ENCODE results near the gene ANAPC10.
"Not testable (repeated sequence)": the region's sequence is repeated elsewhere in the genome, so short reads cannot be mapped to it uniquely, and the experiment has no call there.

Gene ANAPC10, protein sequence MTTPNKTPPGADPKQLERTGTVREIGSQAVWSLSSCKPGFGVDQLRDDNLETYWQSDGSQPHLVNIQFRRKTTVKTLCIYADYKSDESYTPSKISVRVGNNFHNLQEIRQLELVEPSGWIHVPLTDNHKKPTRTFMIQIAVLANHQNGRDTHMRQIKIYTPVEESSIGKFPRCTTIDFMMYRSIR

DNA sequence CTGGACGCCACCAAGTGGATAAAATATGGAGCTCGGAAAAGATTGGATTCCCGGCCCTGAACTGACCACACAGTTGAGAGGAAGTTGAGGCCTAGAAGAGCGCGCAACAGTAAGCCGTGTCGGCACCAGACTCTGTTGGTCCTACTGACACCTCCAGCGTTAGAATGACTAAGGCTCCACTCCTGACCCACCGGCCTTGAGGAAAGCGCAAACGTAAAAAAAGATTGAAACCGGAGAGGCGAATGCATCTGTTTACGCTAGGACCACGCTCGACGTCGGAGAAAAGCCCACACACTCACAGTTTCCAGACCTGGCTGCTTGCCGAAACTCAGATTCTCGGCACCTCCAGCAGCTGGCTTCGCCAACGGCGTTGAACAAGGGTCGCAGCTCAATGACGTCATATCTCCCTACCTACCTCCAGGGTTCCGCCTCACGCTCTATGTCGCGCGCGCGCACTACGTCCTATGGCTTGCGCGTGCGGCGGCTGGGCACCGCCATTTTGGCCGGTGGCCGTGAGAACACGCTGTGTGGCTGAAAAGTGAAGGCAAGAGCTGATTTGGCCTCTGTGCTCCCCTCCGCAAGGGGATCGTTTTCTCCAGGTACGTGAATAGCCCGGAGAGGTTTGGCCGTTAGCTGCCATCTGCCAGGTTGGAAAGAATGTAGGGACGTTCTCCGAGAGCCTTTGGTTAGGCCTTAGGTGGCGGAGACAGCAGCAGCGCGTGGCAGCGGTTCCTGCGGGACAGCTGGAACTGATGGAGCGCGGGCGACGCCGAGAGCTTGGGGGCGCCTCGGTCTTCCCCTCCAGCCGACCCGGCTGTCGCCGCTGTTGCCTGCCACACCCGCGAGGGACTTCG, at the start of gene ANAPC10, which contains the start of gene ABCE1:
Gene ANAPC10 (minus strand): TSS at position 376 of the 854 bp plus-strand sequence. CDS start 2,097 bp downstream, outside the sequence.
Gene ABCE1 (plus strand): TSS at position 491 of the 854 bp plus-strand sequence. CDS start 6,102 bp downstream, outside the sequence.
- peak; percentile 84 for DNase-seq (ENCODE audit: low spot score)

DNA sequence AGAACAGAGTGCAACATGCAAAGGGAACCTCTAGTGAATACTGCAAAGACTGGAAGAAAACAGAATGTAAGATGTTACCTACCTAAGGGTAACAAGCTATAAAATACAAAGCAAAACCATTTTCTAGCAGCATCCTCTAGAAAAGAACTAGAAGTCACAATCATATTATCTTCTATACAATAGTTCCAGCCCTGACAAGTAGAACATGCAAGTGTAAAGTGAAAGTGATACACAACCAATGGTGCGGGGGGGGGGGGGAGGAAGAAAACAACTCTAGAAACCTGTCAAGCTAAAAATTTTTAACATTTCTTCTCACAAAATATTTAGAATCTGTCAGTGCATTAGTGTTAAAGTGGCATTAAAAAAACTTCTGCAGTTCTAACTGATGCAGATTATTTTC, 38.2 kb upstream of the ANAPC10 start:
- DNase-seq (ENCODE audit: low spot score), result not testable (repeated sequence)

DNA sequence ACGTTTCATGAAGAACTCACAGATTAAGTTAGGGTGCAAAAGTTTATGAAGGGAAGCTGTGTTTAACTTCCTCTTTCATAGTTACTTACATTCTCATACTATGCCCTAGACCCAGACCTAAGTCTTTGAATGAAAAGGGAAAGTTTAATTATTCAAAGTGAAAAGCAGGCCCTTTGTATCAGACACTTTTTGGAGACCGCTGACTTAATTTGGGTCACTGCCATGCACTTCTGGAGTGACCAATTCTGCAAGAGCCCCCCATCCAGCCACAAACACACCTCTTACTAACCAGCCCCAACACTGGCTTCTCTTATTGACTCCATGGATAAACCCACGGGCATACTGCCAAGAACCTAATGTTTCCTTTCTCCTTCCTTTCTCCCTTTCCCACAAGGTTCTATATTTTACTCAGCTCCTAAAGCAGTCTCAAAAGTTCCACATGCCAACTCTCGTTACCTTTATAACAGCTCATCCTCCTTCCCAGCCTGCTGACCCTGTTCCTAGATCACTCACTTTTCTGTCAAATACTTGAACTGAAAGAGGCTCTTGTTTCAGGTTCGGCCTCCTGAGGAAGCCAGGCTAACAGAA, 34.6 kb upstream of the ANAPC10 start:
- DNase-seq (ENCODE audit: low spot score), result no peak

DNA sequence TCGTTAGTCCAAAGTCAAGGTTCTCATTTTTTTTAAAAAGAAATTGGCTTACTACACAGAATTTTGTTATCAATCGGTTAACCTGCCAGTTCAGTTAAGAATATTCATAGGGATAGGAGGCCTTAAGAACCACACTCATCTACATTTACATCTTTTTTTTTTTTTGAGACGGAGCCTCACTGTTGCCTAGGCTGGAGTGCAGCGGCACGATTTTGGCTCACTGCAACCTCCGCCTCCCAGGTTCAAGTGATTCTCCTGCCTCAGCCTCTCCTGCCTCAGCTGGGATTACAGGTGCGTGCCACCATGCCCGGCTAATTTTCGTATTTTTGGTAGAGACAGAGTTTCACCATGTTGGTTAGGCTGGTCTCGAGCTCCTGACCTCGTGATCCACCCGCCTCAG, 33.9 kb upstream of the ANAPC10 start:
- no peak for DNase-seq (ENCODE audit: low spot score)

DNA sequence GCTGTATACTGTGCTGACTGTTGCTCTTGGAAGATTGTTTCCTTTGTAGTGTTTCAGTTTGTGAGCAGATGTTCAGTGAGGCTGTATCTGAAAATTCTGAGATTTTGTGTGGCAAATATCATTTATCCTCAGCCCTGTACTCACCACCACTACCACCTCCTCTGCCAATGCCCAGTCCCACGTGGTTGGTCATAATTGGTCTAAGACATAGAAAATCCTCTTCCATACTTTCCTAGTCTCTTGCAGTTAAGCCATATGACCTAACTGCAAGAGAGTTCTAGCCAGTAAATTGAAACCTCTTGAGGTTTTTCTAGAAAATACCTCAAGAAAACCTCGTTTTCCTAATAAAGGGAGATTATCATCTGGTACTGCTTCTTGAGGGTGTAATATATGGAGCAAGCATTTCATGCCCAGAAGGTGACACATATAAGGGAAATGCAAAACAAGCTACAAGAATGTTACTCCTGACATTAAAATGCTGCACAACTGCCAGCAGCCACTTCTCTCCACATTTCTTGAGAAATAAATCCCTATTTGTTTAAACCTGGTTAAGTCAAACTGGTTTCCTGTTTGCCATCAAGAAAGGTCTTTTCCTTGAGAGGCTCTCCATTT, 32.9 kb upstream of the ANAPC10 start:
- no peak for DNase-seq (ENCODE audit: low spot score)

DNA sequence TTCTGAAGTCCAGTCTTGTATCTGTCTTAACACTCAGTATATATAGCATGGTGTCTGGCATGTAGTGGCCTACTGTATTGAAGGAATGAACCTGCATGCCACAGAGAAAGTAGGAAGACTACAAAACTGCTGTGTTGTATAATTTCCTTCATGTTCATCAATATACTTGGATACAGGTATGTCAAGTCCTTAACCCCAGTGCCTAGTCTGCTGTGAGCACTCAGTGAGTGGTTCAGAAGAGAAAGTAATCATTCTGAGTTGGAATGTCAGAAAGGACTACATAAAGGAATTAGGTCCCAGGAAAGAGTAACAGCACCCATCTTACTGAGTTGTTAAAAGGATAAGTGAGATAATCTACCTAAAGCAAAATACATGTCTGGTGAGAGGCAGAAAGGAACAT, 32.1 kb upstream of the ANAPC10 start:
- no peak for DNase-seq (ENCODE audit: low spot score)

DNA sequence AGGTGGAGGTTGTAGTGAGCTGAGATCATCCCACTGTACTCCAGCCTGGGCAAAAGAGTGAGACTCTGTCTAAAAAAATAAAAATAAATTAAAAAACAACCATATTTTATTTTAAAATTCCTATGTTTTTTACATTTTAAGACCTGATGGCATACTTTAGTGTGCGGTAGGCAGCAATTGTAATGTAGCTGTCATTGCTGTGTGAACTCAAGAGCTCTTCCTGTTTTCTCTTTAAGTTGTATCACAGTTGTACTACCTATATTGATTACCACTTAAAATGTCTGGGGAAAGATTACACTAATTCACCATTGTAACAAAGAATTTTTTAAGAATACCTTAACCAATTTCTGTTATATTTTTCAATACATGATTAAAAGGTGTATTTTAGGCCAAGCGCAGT, 27.4 kb upstream of the ANAPC10 start:
- no peak for DNase-seq (ENCODE audit: low spot score)

DNA sequence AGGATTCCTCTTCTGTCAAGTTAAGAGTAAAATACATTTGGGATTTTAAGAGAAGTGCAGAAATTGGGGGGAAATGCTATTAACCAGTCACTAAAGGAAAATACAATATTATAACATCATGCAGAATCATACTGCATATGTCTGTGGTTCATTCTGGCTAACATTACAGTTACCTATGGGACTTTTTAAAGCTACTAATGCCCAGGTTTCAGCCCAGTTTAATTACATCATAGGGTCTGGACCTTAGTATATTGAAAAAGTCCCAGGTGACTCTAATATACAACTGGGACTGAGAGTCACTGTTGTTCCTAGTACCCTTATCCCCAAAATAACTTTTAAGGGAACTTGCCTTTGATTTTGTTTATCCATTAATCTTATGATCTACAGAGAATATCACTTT, 10.1 kb upstream of the ANAPC10 start:
- DNase-seq (ENCODE audit: low spot score), result no peak

DNA sequence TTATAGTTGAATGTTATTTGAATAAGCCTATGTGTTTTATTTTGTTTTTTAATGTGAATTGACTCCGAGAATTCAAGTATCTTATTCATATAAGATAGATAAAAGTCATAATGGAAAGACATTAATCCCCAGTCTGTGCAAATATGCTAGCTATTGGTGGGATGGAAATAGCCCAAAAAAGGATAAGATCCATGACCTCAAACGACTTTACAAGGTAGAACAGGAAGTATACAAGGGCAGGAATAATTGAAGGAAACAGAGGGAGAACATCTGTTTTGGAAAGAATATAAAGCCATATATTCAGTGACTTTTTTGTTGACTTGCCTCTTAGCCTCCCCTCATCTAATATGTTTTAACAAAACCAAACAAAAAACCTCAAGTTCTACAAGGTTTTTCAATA, 9.1 kb upstream of the ANAPC10 start:
- no peak for DNase-seq (ENCODE audit: low spot score)

DNA sequence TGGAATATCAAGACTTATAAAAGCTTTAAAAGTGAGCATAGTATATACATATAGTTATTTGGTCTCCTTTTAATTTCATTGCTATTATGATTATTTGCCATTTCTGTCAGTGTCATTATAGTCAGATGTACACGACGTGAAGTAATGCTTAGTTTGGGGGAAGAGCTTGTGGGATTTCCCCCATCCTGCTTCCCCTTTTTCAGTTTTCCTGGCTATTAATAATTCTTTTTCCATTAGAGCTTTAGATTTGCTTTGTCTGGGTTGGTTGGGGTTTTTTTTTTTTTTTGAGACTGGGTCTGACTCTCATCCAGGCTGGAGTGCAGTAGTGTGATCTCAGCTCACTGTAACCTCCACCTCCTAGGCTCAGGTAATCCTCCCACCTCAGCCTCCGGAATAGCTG, 5.5 kb upstream of the ANAPC10 start:
- DNase-seq (ENCODE audit: low spot score), result no peak

DNA sequence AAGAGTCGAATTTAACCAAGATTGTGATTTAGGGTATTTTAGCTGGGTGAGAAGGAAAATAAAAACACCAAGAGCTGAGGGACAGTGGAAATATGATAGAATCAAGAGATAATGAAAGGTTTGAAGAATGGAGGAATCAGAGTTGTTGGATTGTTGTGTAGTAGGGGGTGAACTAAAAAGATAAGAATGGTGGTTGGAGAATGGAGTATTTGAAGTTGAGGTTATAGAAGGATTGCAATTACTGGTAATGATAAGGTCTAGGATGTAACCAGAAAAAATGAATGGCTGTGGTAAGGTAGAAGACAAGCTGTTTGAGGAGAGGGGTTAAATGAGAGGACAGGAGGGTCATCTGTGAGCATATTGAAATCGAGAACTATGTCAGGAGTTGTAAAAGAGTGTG, 4.6 kb upstream of the ANAPC10 start:
- DNase-seq (ENCODE audit: low spot score), result no peak

DNA sequence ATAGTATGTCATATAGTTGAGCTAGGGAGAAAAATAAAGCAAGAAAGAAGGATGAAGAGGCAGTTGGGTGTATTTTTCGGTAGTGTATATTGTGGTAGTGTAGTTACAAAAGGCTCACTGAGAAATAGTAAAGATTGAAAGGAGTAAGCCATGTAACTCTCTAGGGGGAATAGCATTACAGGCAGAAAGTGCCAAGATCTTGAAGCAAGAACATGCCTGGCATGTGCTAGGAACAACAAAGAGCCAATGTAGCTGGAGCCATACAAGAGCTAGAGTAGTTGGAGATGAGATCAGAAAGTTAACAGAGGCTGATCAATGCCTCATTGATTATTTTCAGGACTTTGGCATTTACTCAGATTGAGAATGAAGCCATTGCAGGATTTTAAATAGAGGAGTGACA, 3.1 kb upstream of the ANAPC10 start:
- DNase-seq (ENCODE audit: low spot score), result no peak

DNA sequence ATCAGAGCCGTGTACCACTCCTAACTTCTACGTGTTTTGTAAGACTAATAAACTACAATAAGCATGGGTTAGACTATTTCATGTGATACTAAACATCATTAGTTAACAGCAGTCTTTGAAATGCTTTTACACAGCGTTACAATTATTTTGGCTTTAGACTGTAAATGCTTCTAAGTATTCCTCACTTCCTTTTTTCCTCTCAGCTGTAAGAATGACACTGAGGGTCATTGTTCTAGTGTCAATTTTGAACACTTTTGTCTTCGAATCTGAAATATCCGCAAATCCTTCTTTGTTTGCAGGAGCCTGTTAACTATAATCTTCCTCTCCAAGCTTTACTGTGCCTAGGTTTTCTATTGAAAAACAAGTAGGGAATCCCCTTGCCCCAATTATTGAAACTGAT, 1.7 kb upstream of the ANAPC10 start:
- DNase-seq (ENCODE audit: low spot score), result no peak

DNA sequence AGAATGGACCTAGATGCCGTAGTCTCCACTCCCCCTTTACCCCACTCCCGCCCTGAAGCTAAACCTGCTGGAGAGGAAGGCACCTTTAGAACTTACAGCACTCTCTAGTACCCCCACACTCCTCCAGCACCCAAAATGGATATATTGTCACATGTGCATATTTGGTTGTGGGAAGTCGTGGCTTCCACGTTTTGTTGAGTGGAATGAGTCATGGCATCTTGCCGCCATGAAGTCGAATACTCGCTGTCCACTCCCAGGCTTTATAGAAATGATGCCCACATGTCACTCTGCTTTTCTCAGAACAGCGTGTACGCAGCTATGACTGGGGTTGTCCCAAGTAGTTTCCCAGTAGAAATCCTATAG, 660 bp upstream of the ANAPC10 start:
- DNase-seq (ENCODE audit: low spot score), result peak; percentile 35

DNA sequence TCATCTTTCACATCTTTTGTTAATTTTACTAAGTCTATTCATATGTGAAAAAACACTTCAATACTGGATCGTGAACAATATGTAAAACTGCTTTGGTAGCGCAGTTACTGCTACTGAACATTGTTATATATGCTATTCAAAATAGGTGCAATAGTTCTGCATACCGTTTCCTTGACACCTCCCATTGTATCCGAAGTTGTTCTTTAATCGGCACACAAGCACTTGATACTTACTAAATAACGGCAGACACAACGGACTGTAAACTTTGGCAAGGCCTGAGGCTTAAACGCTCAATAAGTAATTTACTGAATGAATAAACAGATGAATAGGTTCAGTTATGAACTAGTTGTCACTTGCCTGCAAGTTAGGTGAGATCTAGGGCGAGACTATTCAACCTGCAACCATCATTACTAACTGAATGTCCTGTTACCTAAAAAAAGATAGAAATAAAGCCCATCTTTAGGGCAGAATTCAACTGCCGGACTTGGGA, 620 bp downstream of the ANAPC10 start:
- DNase-seq (ENCODE audit: low spot score), result no peak

DNA sequence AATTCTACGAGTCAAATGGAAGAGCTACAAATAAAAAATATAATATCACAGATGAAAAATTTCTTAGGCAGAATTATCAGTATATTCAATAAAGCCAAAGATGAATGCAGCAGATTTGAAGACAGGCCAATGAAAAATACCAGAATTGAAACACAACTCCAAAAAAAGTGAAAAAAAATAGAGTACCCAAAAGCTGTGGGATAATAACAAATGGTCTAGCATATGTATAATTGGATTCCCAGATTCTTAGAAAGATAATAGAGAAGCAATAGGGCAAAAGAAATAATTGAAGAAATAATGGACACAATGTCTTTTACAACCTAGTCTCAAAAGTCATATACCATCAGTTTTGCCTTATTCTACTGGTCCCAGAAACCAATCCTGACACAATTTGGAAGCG, 4.4 kb downstream of the ANAPC10 start:
- DNase-seq (ENCODE audit: low spot score), result no peak

DNA sequence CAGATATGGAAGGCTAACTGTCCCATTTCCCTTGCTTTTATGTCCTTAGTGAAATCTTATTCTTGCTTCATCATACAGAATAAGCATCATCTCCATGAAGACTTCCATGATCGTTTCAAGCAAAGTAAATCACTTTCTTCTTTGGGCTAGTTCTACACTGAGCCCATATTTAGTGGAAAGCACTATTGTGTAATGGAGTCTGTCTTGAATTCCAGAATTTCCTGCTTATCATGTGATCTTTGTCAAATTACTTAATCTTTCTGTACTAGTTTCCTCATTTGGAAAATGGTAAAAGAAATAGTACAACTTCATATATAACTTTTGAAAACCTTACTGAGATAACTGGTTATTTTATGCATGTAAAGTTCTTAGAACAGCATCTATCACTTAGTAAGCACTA, 7.6 kb downstream of the ANAPC10 start:
- DNase-seq (ENCODE audit: low spot score), result no peak

DNA sequence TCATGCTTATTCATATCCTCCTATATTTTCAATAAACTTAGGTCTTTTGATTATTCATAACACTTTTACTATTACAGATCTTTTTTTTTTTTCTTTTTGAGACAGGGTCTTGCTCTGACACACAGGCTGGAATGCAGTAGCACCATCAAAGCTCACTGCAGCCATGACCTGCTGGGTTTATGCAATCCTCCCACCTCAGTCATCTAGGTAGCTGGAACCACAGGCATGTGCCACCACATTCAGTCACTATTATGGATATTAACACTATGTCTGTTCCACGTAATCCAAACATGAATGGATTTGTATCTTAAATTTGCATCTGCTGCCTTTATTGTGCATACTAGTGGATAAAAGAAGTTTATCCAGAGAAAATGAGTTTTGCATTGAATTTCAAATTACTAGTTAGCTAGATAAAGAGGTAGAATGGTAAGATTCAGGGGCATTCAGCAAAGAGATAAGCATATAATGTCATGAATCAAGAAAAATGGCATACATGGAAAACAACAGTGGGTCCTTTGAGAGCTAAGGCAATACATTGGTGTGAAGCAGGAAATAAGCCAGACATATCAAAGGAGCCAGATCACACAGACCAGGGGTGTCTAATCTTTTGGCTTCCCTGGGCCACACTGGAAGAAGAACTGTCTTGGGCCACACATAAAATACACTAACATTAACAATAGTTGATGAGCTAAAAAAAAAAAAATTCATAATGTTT, 13.9 kb downstream of the ANAPC10 start:
- DNase-seq (ENCODE audit: low spot score), result no peak

DNA sequence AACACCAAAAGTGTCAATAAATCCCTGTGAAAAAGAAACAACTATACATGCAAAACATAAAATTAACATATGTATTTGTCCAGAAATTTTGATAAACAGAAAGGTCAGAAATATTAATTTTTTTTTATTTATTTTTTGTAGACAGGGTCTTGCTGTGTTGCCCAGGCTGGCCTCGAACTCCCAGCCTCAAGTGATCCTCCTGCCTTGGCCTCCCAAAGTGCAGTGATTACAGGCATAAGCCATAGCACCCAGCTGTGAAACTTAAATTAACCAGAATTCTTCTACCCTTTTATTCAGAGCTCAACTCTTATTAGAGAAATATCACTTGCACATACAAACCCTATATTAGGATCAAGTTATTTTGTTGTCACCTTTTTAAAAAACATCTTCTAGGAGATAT, 16.2 kb downstream of the ANAPC10 start:
- DNase-seq (ENCODE audit: low spot score), result no peak

DNA sequence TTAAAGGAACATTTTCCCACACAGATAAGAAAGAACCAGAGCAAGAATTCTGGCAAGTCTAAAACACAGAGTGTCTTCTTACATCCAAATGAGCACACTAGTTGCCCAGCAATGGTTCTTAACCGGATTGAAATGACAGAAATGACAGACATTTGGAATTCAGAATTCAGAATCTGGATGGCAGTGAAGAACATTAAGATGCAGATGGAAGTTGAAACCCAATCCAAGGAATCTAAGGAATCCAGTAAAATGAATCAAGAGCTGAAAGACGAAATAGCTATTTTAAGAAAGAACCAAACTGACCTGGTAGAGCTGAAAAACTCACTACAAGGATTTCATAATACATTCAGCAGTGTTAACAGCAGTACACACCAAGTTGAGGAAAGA, 21.5 kb downstream of the ANAPC10 start:
- no peak for DNase-seq (ENCODE audit: low spot score)

DNA sequence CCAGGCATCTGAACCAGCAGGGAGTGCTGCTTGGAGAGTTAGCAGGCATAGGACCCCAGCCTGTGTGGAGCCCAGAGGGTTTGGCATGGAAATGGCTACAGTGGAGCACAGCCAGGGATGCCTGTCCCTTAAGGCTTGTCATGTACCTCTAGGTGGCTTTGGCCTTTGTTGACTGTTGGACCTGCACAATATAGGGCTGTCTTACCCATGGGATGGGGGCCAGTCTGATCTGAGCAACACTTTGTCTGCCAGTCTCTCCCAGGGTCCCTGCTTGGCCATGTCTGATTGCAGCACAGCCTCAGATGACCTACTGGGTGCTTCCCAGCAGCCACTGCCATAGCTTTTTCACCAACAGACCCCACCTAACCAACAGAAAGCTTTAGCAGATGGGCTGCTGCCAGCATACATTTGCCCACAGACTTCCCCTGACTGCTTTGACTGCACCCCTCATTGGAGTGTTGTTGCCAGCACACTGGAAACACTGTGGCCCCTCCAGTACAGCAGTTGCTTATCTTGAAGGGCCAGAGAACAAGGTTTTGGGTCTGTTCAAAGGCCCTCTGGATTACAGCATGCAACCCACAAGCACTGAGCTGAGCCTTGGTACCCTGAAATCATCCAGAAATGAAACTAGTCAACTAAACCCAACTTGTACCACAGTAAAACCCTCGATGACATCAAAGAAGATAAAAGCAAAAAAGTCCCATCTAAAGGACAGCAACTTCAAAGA, 22.1 kb downstream of the ANAPC10 start:
- no peak for DNase-seq (ENCODE audit: low spot score)
